ENCODE results near the gene ESR2.
"Not testable (repeated sequence)": the region's sequence is repeated elsewhere in the genome, so short reads cannot be mapped to it uniquely, and the experiment has no call there.

The ESR2 gene

DNA sequence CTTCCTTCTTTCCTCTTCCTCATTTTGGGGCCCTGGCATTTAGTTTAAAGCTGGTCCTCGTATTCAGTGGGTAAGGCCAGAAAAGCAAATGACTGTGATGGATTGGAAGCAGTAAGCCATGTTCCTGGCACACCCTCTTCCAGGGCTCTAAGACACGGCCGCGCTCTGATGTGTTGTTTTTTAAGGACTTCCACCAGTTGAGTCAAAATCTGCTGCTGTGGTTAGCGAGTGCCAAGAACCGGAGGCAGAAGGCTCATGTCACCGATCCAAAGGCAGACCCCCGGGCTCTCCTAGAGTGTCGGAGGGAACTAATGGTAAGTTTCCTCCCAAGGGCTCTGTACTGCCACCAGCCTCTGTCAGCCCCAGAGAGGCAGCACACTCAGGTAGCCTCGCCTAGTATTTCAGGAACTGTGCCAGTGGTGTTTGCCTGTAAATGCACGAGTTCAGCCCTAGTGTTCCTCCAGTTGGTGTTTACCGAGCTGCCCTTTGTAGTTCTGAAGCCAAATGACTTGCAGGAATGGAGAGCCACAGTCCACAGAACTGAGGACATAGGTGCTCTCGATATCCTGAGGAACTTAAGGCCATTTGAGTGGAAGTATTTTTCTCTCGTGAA, 72.7 kb downstream of the ESR2 start:
- DNase-seq (ENCODE audit: low read depth), result no peak

DNA sequence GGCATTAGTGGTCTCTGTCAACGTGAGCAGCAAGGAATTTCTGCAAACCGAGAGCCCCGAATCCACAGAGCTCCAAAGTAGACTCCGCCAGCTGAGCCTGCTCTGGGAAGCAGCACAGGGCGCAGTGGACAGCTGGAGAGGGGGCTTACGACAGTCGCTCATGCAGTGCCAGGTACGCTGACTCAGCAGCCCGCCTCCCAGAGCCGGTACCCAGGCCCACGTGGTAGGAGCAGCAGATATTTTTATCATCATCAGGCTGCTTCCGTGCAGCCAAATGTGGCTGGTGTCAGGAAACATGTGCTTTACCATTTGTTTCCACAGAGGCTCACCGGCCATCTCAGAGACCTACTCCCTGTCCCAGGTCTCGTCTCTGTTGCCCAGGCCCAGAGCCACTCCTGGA, 73.7 kb downstream of the ESR2 start:
- DNase-seq (ENCODE audit: low read depth), result no peak

DNA sequence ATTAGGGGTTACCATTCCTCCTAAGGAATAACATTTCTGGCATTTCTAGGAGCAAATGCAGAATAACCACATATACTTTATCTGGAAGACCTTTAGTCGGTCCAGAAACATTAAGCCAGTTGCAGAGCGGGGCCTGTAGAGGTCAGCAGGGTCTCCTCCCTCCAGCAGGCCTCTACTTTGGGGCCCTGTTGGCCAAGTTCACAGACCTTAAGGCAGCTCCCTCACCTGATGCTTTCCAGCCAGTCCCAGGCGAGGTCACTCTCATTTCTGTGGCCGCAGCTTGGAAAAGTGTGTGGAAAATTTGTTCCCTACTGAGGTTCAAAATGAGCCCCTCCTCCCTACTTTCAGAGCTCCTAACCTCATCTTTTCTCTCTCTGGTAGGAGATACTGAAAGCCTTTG, 74.1 kb downstream of the ESR2 start:
- no peak for DNase-seq (ENCODE audit: low read depth)

DNA sequence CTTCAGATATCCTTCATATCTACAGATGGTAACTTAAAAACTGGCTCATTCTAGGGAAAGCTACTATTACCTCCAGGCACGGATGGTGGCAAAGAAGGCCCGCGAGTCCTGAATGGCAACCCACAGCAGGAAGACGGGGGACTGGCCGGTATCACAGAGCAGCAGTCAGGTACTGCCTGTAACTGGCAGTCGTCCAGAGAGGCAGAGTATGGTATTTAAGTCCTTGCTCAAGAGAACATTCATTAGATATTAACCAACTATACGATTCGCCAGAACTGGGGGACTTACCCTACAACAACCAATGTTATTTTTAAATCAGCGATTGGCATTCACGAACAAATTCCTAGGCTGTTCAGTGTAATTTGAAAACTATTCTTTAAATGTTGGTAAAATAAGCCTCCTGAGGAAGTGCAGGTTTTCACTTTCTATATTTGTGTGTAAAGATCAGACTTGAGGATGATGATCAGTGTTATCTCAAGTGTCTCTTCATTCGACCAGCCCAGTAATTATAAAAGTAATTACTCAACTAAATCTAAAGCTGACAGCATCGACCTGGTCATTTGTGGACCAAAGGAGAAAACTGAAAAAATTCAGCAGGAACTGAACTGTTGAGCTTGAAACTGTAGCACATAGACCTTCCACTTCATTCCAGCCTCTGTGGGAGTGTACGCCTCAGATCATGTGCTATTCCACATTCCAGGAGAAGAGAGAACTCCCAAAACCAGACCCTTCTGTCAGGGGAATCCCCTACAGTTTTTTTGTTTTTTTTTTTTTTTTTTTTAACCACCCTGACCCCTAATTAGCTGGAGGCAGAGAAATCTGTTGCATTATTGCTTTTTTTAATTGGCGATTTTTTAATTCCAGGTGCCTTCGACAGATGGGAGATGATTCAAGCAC, 75.6 kb downstream of the ESR2 start:
- DNase-seq (ENCODE audit: low read depth), result no peak

DNA sequence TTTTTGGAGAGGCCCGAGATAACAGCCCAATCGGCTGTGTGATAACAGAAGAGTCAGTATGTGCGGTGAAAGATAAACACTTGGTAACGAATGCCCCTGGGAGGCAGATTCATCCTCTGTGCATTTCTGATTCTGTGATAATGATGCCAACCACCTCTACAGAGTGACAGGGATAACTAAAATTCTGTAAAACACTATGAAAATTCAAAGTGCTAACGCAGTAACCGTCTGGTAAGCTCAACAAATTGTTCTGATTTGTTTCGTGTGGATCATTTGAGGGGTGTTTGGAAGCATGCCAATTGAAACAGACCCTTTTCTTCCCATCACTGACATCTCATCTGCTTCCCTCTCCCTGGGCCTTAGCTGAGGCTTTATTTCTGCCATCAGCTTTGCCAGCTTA, 76.3 kb downstream of the ESR2 start:
- no peak for DNase-seq (ENCODE audit: low read depth)

DNA sequence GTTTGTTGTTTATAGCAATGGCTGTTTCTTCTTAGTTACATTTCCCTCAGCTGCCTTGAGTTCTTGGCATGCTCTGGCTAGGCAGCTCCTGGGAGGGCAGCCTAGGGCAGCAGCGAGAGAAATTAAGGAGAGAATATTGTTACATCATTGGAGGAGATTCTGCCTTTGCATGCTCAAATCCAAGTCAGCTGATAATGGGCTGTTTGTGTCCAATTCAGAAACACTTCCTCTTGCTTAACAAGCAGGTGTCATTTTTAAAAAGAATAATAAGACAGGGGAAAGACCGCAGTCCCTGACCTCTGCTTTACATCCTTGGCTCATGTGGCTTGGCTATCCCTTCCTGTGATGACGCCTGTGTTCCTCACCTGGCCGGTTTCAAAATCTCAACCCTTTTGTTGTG, 76.9 kb downstream of the ESR2 start:
- DNase-seq (ENCODE audit: low read depth), result no peak

DNA sequence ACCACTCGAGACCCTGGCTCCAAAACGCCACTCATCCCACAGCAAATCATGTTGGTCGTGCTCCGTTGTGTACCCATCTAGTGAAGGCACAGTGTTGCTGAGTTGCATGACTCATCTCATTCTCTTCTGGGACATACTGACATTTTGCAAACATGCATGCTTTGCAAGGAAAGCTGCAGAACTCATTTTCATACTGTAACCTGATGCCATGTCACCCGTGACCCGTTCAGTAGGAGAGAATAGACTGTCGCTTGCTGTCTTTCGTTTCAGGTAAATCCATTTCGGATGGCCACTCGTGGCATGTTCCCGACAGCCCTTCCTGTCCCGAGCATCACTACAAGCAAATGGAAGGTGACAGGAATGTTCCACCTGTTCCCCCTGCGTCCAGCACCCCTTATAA, 78.2 kb downstream of the ESR2 start:
- DNase-seq (ENCODE audit: low read depth), result no peak

DNA sequence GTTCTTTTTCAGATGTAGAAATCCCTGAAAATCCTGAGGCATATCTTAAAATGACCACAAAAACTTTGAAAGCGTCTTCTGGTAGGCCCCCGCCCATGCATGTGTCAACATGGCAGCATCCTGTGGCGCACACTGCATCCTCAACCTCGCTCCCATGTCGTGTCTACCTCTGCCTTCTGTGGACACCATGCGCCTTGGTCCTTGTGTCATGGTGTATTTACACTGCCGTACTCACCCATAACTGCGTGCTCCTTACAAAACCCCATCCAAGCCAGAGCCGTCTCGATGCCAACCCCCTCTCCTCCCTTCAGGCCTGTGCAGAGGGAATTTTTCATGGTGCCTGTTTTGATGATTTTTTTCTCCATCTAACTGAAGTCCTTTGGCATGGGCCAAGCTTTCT, 78.9 kb downstream of the ESR2 start:
- DNase-seq (ENCODE audit: low read depth), result no peak

DNA sequence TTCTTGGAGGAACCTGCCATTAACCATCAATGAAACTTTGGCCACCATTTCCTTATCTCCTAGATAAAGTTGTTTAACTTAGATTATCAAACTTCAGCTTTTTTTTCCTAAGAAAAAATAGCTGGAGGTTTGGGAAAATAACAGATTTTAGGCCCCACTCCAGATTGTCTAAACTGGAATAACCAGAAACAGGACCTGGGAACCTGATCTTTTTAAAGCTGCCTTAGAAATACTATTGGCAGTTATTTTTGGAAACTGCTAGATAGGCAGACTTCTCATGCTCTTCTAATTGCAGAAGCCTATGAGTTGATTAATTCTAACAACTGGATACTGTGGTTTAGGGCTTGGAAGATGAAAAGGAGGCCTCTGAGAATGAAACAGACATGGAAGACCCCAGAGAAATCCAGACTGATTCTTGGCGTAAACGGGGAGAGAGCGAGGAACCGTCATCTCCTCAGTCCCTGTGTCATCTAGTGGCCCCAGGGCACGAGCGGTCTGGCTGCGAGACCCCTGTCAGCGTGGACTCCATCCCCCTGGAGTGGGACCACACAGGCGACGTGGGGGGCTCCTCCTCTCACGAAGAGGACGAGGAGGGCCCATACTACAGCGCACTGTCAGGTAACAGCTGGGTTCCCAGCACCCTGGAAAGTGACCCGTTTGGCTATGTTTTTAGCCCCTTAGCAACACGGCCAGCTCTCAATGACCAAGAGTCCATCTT, 80.2 kb downstream of the ESR2 start:
- DNase-seq (ENCODE audit: low read depth), result no peak

DNA sequence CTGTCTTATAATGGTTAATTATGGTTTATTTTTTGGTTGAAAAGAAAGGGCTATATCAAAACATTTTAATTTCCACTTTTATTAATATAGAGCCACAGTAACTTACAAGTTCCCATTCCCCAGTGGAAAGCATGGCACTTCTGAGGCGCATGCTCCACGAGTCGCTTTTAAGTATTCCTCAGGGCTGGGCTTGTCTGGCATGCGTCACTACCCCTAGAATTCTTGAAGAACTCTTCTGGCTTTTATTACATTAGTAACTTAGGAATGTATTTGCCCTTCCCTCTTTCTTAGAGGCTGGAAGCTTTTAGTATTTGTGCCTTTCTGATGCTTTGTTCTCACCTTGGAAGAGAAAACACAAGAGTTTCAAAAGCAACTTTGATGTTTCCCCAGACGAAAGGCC, 81.1 kb downstream of the ESR2 start:
- no peak for DNase-seq (ENCODE audit: low read depth)

DNA sequence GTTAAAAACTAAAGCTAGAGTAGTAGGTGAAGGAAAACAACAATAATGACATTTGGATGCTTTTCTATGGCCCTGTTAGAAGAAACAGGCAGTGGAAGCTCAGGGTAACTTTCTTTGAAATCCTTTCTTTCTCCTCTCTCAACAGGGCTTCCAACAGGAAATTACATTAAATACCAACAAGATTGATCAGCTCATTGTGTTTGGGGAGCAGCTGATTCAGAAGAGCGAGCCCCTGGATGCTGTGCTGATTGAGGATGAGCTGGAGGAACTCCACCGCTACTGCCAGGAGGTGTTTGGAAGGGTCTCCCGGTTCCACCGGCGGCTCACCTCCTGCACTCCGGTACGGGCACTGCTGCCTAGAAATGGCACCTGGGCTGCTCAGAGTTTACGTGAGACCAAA, 81.5 kb downstream of the ESR2 start:
- no peak for DNase-seq (ENCODE audit: low read depth)

DNA sequence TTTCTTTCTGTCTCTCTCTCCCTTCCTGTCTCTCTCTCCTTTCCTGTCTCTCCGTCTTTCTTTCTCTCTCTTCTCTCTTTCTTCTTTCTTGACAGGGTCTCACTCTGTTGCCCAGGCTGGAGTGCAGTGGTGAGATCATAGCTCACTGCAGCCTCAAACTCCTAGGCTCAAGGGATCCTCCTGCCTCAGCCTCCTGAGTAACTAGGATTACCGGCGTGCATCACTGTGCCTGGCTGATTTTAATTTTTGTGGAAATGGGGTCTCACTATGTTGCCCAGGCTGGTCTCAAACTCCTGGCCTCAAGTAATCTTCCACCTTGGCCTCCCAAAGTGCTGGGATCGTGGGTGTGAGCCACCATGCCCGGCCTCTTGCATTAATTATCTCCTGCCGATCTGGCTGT, 83.3 kb downstream of the ESR2 start:
- not testable (repeated sequence) for DNase-seq (ENCODE audit: low read depth)

DNA sequence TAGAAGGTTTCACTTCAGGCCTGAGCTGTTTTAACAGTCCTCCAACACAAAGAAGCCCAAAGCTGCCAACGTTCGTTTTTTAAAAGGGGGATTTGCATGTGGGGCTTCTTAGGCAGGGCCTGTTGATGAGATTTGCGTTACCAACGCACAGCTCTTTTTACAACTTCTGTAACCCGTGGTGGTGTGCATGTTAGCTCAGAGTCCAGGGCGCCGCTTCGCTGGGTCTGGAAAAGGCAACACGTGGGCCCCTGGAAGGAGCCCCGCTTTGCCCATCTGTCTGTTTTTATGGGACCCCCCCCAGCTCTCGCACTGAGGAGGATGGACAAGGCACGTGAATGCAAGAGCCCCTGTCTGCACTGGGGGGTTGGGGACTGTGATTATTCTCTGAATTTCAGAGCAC, 84.0 kb downstream of the ESR2 start:
- DNase-seq (ENCODE audit: low read depth), result no peak

DNA sequence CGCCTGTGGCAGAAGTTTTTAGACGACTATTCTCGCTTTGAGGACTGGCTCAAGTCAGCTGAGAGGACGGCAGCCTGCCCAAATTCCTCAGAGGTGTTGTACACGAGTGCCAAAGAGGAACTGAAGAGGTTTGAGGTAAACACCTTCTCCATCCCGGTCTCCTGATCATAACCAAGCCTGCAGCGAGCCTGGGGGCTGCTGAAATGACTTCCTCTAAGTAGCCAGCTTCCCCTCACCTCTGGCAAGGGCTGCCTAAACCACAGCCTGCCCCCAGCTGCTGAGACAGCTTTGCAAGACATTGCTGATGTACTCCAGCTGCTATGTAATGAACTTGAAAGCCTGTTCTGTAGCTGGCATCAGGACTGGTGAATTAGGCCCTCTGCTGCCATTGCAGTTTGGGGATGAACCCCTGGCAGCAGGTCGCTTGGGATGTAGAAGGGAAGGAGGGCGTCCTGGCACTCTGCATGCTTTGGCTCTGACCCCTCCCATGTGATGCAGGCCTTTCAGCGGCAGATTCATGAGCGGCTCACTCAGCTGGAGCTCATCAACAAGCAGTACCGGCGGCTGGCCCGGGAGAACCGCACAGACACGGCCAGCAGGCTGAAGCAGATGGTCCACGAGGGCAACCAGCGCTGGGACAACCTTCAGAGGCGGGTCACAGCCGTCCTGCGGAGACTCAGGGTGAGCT, 84.6 kb downstream of the ESR2 start:
- DNase-seq (ENCODE audit: low read depth), result no peak

DNA sequence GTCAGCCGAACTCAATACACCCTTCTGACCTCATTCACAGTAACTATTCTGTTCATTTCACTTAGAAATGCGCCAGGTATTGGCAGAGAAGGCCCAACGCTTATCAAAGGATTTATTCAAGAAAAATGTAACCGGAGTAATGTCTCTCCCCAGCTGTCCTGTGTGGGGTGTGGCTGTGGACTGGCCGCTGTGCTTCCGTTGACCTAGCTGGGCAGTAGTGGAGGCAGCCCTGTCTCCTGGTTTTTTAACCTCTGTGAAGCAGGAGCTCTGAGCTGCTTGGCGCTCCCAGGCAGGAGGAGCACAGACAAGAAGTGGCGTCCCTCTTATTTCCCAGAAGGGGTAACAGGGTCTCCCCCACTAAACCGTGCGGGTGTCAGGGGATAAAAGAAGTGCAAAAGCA, 85.2 kb downstream of the ESR2 start:
- no peak for DNase-seq (ENCODE audit: low read depth)

DNA sequence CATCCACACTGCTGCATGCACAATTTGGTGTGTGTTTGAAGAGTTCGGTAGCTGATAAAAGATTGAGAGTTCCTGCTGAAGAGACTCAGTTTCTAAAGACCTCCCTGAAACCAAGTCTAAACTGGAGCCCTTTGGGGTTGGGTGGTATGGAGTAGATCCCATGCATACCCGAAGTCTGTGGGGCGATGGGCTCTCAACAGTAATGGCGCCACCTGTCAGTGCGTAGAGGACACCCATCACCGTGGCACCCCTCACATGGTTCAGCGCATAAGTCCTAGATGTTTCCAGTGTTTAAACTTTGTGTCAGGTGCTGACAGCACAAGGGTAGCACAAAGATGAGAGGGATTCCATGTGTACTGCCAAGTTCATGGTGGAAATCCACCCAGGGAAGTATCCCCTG, 85.9 kb downstream of the ESR2 start:
- no peak for DNase-seq (ENCODE audit: low read depth)

DNA sequence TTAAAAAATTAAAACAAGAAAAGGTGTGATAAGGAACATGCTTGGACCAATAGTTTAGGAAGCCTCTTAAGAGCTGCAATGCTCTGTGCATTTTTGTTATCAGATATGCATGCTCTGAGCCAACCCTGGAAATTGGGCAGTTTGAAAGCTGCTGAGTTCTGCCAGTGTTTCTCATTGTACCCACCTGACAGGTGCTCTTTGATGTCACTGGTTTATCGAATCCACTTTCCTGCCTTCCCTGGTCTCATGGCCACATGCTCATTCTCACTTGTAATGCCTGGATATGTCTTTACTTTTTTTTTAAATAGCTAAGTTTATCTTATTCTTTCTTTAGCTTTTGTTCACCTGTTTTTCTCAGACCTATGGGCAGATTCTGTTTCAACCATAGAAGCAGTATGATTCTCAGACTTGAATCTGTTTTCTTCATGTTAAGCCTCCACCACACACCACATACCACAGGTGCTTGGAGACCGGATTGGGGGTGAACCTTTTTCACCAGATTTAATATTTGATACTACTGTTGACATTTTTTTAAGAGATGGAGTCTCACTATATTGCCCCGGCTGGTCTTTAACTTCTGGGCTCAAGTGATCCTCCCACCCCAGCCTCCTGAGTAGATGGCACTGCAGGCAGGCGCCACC, 90.7 kb downstream of the ESR2 start:
- no peak for DNase-seq (ENCODE audit: low read depth)

DNA sequence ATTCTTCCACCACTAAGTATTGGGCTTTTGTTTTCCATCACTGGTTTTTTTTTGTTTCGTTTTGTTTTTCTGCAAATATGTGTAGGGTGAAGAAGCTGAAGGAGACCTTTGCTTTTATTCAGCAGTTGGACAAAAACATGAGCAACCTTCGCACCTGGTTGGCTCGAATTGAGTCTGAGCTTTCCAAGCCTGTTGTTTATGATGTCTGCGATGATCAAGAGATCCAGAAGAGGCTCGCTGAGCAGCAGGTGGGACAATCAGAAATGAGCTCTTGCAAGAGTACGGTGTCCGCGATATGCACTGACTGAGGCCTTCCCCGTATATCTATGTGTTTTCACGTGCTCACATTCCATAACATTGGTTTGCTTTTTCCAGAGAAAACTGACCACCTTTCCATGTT, 91.5 kb downstream of the ESR2 start:
- no peak for DNase-seq (ENCODE audit: low read depth)

DNA sequence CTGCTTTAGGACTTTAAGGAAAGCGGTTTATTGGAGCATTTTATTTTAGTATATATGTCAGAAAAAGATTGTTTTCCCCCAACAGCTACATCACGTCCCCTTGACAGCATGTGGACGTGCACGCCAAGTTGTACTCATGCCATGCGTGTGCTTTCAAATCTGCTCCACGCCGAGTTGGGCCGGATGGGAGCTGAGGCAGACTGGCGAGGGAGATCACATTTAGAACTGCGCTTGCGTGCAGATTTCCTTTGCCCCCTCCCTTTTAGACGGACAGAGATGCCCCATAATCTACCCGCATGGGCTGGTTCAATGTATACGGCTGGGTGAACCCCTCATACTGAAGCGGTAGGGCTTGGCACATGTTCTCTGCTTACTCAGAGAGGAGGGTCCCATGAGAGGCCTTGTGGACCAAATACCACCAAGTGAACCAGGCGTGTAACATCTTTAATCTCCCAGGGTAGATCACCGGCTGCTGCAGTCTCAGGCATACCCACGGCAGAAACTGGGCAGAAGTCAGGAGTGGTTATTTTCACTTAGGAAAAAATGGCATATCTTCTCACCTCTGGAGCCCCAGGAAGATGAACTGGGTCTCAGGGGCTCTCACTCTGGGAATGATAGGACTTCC, 92.1 kb downstream of the ESR2 start:
- no peak for DNase-seq (ENCODE audit: low read depth)

DNA sequence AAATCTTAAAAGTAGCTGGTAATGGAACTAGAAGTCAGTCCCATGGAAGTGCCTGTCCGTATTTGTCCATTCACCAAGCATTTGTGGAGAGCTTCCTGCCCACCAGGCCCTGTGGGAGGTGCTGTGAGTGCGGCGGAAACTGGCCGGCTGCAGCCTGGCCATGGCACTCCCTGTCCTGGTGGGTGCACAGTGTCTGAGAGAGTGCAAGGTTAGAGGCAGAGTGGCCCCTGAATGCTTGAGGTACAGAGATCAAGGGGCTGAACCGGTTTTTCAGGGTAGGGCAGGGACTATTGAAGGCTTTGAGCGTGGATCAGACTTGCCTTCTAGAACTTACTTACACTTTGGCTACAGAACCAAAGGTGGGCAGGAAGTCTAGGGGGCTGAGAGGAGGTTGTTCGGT, 92.9 kb downstream of the ESR2 start:
- DNase-seq (ENCODE audit: low read depth), result no peak

DNA sequence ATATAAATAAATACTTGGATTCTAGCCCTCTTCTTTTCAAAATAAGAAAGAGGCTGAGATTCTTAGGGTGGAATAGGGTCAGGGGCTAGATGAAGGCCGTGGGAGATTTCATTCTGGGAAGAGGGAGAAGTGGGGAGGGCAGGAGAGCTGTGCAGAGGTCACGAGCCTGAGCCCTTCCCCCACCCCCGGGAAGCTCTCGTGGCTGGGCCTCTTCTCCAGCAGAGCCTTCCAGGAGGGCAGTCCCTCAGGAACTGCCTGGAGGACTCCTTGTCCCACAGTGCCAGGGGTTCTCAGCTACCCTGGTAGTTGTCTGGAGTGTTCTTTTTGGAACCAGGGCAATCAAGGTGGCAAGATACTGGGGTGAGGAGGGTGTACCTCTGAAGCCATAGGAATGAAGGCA, 94.0 kb downstream of the ESR2 start:
- no peak for DNase-seq (ENCODE audit: low read depth)

DNA sequence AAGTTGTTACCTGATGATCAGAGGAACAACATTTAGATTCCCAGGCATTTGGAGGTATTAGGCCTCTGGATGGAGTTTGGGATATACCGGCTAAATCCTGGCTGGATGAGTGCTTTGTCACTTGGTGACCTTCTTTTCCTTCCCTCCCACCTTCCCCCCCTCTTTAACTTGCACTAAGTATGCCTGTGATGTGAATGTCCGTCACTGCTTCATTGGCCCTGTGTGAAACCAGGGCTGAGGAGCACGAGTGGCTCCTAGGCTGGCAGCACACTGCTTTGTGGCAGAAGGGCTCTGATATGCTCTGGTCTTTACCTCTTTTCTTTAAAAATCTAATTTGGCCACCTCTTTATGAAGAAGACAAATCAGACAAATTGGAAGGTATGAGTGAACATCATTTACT, 95.7 kb downstream of the ESR2 start:
- DNase-seq (ENCODE audit: low read depth), result no peak

Measured in T follicular helper cell (primary cell).